Astrocyte (in vitro differentiated cells and primary cell): ENCODE results near the gene TMUB1. TPM values are rescaled to one million over a fixed set of nuclear protein-coding genes. Genes with fewer than 3 reads are reported as not detected.

Experiments used
- DNase-seq: peaks from one replicate; pipeline ENCODE4 v3.0.0-alpha.2; 2010; ENCODE audit warnings: low read depth
- FAIRE-seq: peaks from 2 replicates; lab custom pipeline; 2011; peaks lifted over from hg19 to GRCh38; lab: Jason Lieb, UNC
- H2AFZ ChIP-seq: 2 replicates; pipeline ENCODE4 v1.6.0; 2012; ENCODE audit warnings: low read depth, low read length, inconsistent platforms
- H3K27ac ChIP-seq: 2 replicates; pipeline ENCODE4 v1.5.1; 2011; ENCODE audit warnings: low read depth, low read length, inconsistent platforms
- H3K27me3 ChIP-seq: 2 replicates; pipeline ENCODE4 v1.6.0; 2011; ENCODE audit warnings: low read length, inconsistent platforms; ENCODE audit not compliant: insufficient read depth
- H3K36me3 ChIP-seq: 2 replicates; pipeline ENCODE4 v1.5.1; 2011; ENCODE audit warnings: low read length, inconsistent platforms; ENCODE audit not compliant: insufficient read depth
- H3K4me1 ChIP-seq: 2 replicates; pipeline ENCODE4 v1.5.1; 2011; ENCODE audit warnings: low read length, inconsistent platforms; ENCODE audit not compliant: insufficient read depth
- H3K4me2 ChIP-seq: 2 replicates; pipeline ENCODE4 v1.6.0; 2012; ENCODE audit warnings: low read length, inconsistent platforms
- H3K4me3 ChIP-seq: 2 replicates; pipeline ENCODE4 v1.5.1; 2011; ENCODE audit warnings: low read depth, mild to moderate bottlenecking, low read length, inconsistent platforms; ENCODE audit not compliant: insufficient read depth
- H3K79me2 ChIP-seq: 2 replicates; pipeline ENCODE4 v1.6.0; 2012; ENCODE audit warnings: mild to moderate bottlenecking, low read length, inconsistent platforms; ENCODE audit not compliant: insufficient read depth
- H3K9ac ChIP-seq: 2 replicates; pipeline ENCODE4 v1.6.0; 2012; ENCODE audit warnings: mild to moderate bottlenecking, low read length, inconsistent platforms
- H3K9me3 ChIP-seq: 2 replicates; pipeline ENCODE4 v1.5.1; 2012; ENCODE audit warnings: low read depth, mild to moderate bottlenecking, low read length, inconsistent platforms; ENCODE audit not compliant: insufficient read depth
- H4K20me1 ChIP-seq: 2 replicates; pipeline ENCODE4 v1.6.0; 2012; ENCODE audit warnings: low read length, inconsistent platforms; ENCODE audit not compliant: insufficient read depth
- H3K27ac Mint-ChIP-seq: one replicate; pipeline ENCODE4 v1.8.0; 2021; ENCODE audit warnings: mild to moderate bottlenecking, mixed read lengths; ENCODE audit not compliant: unreplicated experiment
- H3K27me3 Mint-ChIP-seq: one replicate; pipeline ENCODE4 v1.8.0; 2021; ENCODE audit warnings: low read depth, mixed read lengths; ENCODE audit not compliant: unreplicated experiment
- H3K36me3 Mint-ChIP-seq: one replicate; pipeline ENCODE4 v1.8.0; 2021; ENCODE audit warnings: low read depth, mixed read lengths; ENCODE audit not compliant: unreplicated experiment
- H3K4me1 Mint-ChIP-seq: one replicate; pipeline ENCODE4 v1.8.0; 2021; ENCODE audit warnings: low read depth, mixed read lengths; ENCODE audit not compliant: unreplicated experiment
- H3K4me3 Mint-ChIP-seq: one replicate; pipeline ENCODE4 v1.8.0; 2021; ENCODE audit warnings: mild to moderate bottlenecking, moderate library complexity, mixed read lengths; ENCODE audit not compliant: unreplicated experiment
- H3K9me3 Mint-ChIP-seq: one replicate; pipeline ENCODE4 v1.8.0; 2021; ENCODE audit warnings: mild to moderate bottlenecking, mixed read lengths; ENCODE audit not compliant: unreplicated experiment
- CTCF ChIP-seq: IDR thresholded peaks from 2 replicates; pipeline ENCODE4 v1.5.1; 2011; ENCODE audit warnings: low read depth, mild to moderate bottlenecking, inconsistent platforms, low read length, moderate library complexity; ENCODE audit not compliant: insufficient read depth
- EZH2 ChIP-seq: IDR thresholded peaks from 2 replicates; pipeline ENCODE4 v1.6.1; 2012; ENCODE audit warnings: mild to moderate bottlenecking, low read length, inconsistent platforms; ENCODE audit not compliant: insufficient read depth
- total RNA-seq: library from RNA; stranded (reverse); gene quantifications from 2 replicates; pipeline ENCODE4 v1.2.1, GENCODE V29; 2021

The TMUB1 gene
- total RNA-seq, 1 donor from 2014 or later, result 42.9 TPM

GRCh38 chr7:151057989-151058780, 25.1 kb downstream of the TMUB1 start:
- Histone ChIP-seq H3K9ac (peak overlapping the region; percentile 81), H2AFZ (peak overlapping the region; percentile 70), H3K36me3 (no peaks in the 10 kb centered on the region), H3K79me2 (peaks cover 33% of the 10 kb centered on the region), H3K4me2 (peak overlapping the region; percentile 91), H3K4me3 (peak overlapping the region; percentile 80), H3K27me3 (no peaks in the 10 kb centered on the region), H4K20me1 (peaks cover 36% of the 10 kb centered on the region), H3K9me3 (no peaks in the 10 kb centered on the region), H3K4me1 (peaks cover 47% of the 10 kb centered on the region), H3K27ac (peak overlapping the region; percentile 93)
- FAIRE-seq (no peak), DNase-seq (peak; percentile 99)
- TF ChIP-seq EZH2, result no peak
- no peak for TF ChIP-seq CTCF
- Mint-ChIP-seq H3K27ac (peak overlapping the region; percentile 97), H3K9me3 (peaks cover 1% of the 10 kb centered on the region), H3K4me1 (peaks cover 30% of the 10 kb centered on the region), H3K4me3 (peak overlapping the region; percentile 94), H3K27me3 (peaks cover 4% of the 10 kb centered on the region), H3K36me3 (peaks cover 11% of the 10 kb centered on the region)

DNA sequence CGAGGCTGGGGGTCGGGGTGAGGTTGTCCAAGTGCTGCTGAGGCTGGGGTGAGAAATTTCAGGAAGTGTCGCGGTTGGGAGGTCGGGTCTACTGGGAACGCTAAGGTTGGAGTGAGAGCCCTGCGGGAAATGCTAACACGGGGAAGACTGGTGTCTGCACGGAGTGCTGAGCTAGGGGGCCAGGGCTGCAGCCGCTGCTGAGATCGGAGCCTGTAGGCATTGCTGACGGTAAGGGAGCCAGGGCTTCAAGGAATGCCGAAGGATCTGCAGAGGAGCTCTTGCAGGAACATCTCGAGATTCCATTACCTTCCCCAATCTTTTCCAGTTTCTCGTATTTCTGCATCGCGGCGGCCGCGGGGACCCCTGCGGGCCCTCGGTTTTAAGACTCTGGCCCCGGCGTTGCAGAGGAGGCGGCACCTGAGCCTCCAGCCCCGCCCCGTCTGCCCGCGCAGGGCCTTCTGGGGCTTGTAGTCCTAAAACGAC, 25.7 kb downstream of the TMUB1 start, which contains the start of gene CDK5:
CDK5 (minus strand) TSS at position 392 of the 483 bp plus-strand sequence; CDS start at position 343, 49 bp downstream.
- Histone ChIP-seq H3K27me3 (no peaks in the 10 kb centered on the region), H4K20me1 (peaks cover 34% of the 10 kb centered on the region), H3K4me3 (peak within 1 kb of the TSS; percentile 80), H3K4me1 (peaks cover 43% of the 10 kb centered on the region), H3K79me2 (peaks cover 29% of the 10 kb centered on the region), H3K4me2 (peak within 1 kb of the TSS; percentile 91), H2AFZ (peak within 1 kb of the TSS; percentile 83), H3K36me3 (no peaks in the 10 kb centered on the region), H3K27ac (peak within 1 kb of the TSS; percentile 93), H3K9me3 (no peaks in the 10 kb centered on the region), H3K9ac (peak within 1 kb of the TSS; percentile 81)
- peaks cover 14% of the 10 kb centered on the region for H3K36me3 Mint-ChIP-seq
- peak within 1 kb of the TSS; percentile 97 for H3K27ac Mint-ChIP-seq
- peaks cover 8% of the 10 kb centered on the region for H3K27me3 Mint-ChIP-seq
- peaks cover 30% of the 10 kb centered on the region for H3K4me1 Mint-ChIP-seq
- peaks cover 1% of the 10 kb centered on the region for H3K9me3 Mint-ChIP-seq
- no peak for FAIRE-seq
- TF ChIP-seq EZH2 (no peak), CTCF (no peak)
- no peak for DNase-seq
- H3K4me3 Mint-ChIP-seq, result peak within 1 kb of the TSS; percentile 94
